BJ (cell line): ENCODE measurements around the gene TTBK1. TPM values are rescaled to one million over a fixed set of nuclear protein-coding genes. Genes with fewer than 3 reads are reported as not detected.
A peak's percentile ranks its signal among the peaks of the same experiment; 100 is the strongest.

Experiments
- CTCF ChIA-PET: fragments of 350-600 bp; formaldehyde crosslinking; extraction: SDS; loops from one replicate; lab custom pipeline; 2021; ENCODE audit warnings: antibody characterized with exemption, inconsistent platforms; lab: Yijun Ruan, JAX
- POLR2A ChIA-PET: fragments of 300-600 bp; sonication (Branson Sonifier 250); formaldehyde crosslinking; extraction: SDS; loops from one replicate; lab custom pipeline; 2021; ENCODE audit warnings: antibody characterized with exemption; lab: Charles Lee
- DNase-seq: peaks from one replicate; pipeline ENCODE4 v3.0.0-alpha.2; 2011; ENCODE audit warnings: low read depth
- H3K27me3 ChIP-seq: 2 replicates; pipeline ENCODE4 v1.6.0; 2011; ENCODE audit warnings: low read length; ENCODE audit not compliant: control insufficient read depth, insufficient read depth
- H3K36me3 ChIP-seq: 2 replicates; pipeline ENCODE4 v1.5.1; 2011; ENCODE audit warnings: low read length; ENCODE audit not compliant: control insufficient read depth, insufficient read depth
- H3K4me3 ChIP-seq: 2 replicates; pipeline ENCODE4 v1.5.1; 2011; ENCODE audit warnings: low read depth, mild to moderate bottlenecking, control low read depth, low read length
- polyA plus RNA-seq: library from polyadenylated mRNA; depleted of rRNA; stranded (reverse); fragments of >200 nt; gene quantifications from 2 replicates; pipeline ENCODE4 v1.2.3, GENCODE V29; 2011
- TF ChIP-seq, protein P1 (sequence below): IDR thresholded peaks from 2 replicates; pipeline ENCODE4 v1.5.1; 2011; ENCODE audit warnings: low read depth, mild to moderate bottlenecking, control low read depth, inconsistent platforms, low read length, moderate library complexity; ENCODE audit not compliant: insufficient read depth

Gene TTBK1
- polyA plus RNA-seq, 1 experiment, result not detected

GRCh38 chr6:43262000-43262779 is 18.9 kb downstream of the TTBK1 start:
- TF ChIP-seq, protein P1, sequence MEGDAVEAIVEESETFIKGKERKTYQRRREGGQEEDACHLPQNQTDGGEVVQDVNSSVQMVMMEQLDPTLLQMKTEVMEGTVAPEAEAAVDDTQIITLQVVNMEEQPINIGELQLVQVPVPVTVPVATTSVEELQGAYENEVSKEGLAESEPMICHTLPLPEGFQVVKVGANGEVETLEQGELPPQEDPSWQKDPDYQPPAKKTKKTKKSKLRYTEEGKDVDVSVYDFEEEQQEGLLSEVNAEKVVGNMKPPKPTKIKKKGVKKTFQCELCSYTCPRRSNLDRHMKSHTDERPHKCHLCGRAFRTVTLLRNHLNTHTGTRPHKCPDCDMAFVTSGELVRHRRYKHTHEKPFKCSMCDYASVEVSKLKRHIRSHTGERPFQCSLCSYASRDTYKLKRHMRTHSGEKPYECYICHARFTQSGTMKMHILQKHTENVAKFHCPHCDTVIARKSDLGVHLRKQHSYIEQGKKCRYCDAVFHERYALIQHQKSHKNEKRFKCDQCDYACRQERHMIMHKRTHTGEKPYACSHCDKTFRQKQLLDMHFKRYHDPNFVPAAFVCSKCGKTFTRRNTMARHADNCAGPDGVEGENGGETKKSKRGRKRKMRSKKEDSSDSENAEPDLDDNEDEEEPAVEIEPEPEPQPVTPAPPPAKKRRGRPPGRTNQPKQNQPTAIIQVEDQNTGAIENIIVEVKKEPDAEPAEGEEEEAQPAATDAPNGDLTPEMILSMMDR, result no peak
- CTCF ChIA-PET, result interaction anchor here (0.8 to 5.6 kb wide), 12 partner anchors 8 to 255 kb away, joined by 3 to 51 read pairs (median 4); partner anchors contain the start of genes DNPH1, LRRC73, POLR1C and YIPF3
- Histone ChIP-seq H3K4me3 (no peak overlapping the region), H3K27me3 (peaks cover 11% of the 10 kb centered on the region), H3K36me3 (no peaks in the 10 kb centered on the region)
- no peak for DNase-seq
- POLR2A ChIA-PET, result no interaction called here

DNA sequence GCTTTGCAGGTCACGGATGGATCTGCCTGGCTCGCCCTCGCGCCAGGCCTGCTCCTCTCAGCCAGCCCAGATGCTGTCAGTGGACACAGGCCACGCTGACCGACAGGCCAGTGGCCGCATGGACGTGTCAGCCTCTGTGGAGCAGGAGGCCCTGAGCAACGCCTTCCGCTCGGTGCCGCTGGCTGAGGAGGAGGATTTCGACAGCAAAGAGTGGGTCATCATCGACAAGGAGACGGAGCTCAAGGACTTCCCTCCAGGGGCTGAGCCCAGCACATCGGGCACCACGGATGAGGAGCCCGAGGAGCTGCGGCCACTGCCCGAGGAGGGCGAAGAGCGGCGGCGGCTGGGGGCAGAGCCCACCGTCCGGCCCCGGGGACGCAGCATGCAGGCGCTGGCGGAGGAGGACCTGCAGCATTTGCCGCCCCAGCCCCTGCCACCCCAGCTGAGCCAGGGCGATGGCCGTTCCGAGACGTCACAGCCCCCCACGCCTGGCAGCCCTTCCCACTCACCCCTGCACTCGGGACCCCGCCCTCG is 19.6 kb downstream of the TTBK1 start:
- DNase-seq, result no peak
- Histone ChIP-seq H3K27me3 (peaks cover 10% of the 10 kb centered on the region), H3K4me3 (no peak overlapping the region), H3K36me3 (no peaks in the 10 kb centered on the region)
- ChIA-PET POLR2A (no interaction called here), CTCF (interaction anchor here (0.8 to 5.6 kb wide), 14 partner anchors 9 to 254 kb away, joined by 3 to 51 read pairs (median 4); partner anchors contain the start of genes DNPH1, LRRC73, POLR1C and YIPF3)
- TF ChIP-seq, protein P1, result no peak

GRCh38 chr6:43263314-43264178 is 20.3 kb downstream of the TTBK1 start:
- DNase-seq, result no peak
- POLR2A ChIA-PET, result no interaction called here
- peaks cover 16% of the 10 kb centered on the region for H3K27me3 ChIP-seq
- TF ChIP-seq, protein P1, result peak; percentile 88
- CTCF ChIA-PET, result interaction anchor here (0.6 to 5.6 kb wide), 19 partner anchors 11 to 274 kb away, joined by 3 to 51 read pairs (median 3); partner anchors contain the start of genes DNPH1, LRRC73, POLR1C and YIPF3
- H3K36me3 ChIP-seq, result no peaks in the 10 kb centered on the region
- no peak overlapping the region for H3K4me3 ChIP-seq

DNA sequence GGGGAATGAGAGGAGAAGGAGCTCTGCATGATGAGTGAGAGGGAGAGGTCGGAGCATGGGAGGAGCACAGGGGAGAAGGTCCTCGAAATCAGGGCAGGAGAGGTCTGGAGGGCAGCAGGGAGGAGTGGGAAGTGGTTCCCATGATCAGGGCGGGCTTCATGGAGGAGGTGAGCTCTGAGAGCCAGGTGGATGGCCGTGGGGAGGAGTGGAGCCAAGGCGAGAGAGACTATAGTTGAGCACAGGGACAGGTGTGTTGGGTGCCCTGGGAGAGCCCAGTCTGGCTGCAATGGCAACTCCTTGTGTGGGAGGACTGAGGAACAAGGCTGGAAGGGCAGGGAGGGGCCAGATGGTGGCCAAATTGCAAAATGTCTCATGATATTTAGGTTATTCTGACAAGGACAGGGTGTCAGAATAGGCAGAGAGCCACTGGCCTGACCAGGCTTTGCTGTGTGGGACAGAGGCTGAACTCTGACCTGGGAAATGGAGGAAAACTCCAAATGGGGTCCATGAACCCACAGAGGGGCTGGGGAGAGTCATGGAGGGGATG is 21.4 kb downstream of the TTBK1 start:
- DNase-seq, result no peak
- H3K4me3 ChIP-seq, result no peak overlapping the region
- TF ChIP-seq, protein P1, result no peak
- no peaks in the 10 kb centered on the region for H3K36me3 ChIP-seq
- POLR2A ChIA-PET, result no interaction called here
- CTCF ChIA-PET, result interaction anchor here (0.6 to 5.6 kb wide), 10 partner anchors 12 to 242 kb away, joined by 3 to 51 read pairs (median 3); no protein-coding TSS in a partner anchor
- H3K27me3 ChIP-seq, result peaks cover 22% of the 10 kb centered on the region
